K562 (cell line): ENCODE results near the gene ETV7. TPM values are rescaled to one million over a fixed set of nuclear protein-coding genes. Genes with fewer than 3 reads are reported as not detected.

ENCODE experiments used
- ATAC-seq: fragments of 200-7000 bp; cut with Tn5 transposase; 3 replicates; pipeline ENCODE4 v1.9.1; 2020; ENCODE audit warnings: moderate library complexity
- BruUV-seq: library from RNA; stranded (reverse); fragments of 400-500 nt; replicated peaks from 2 replicates; lab custom pipeline; 2021; lab: Mats Ljungman, UMichigan
- CTCF ChIA-PET: fragments of 300-600 bp; formaldehyde crosslinking; extraction: SDS; loops from one replicate; lab custom pipeline; 2021; ENCODE audit warnings: low intra/inter-chr PET ratio; lab: Yijun Ruan, JAX
- POLR2A ChIA-PET: fragments of 300-600, 350-650 bp; sonication (Branson Sonifier 250); formaldehyde crosslinking; extraction: SDS; loops from one replicate; lab custom pipeline; 2021; ENCODE audit warnings: antibody characterized with exemption, inconsistent platforms; lab: Yijun Ruan, JAX
- DNase-seq, 4 experiments: peaks; one replicate each; pipeline versions ENCODE4 v3.0.0 to v3.0.0-alpha.2; 2011 to 2018; ENCODE audit warnings: low spot score in 3 of 4, mixed read lengths in 3 of 4; ENCODE audit errors: extremely low read depth in 1 of 4
- FAIRE-seq: peaks from 2 replicates; lab custom pipeline; 2011; peaks lifted over from hg19 to GRCh38; lab: Jason Lieb, UNC
- H2AFZ ChIP-seq: 2 replicates; pipeline ENCODE4 v1.6.0; 2011; ENCODE audit warnings: low read depth, low read length, control low read depth, inconsistent platforms
- H3K27ac ChIP-seq: fragments of 200-600 bp; 3 replicates; pipeline ENCODE4 v1.8.0; 2011; ENCODE audit warnings: low read depth, mild to moderate bottlenecking, control low read depth, inconsistent platforms, low read length, moderate library complexity, mixed read lengths; ENCODE audit errors: extremely low read depth
- H3K27me3 ChIP-seq, 2 experiments: fragments of 300-600 bp in 1 of 2; 2 replicates in 1 of 2; 3 replicates in 1 of 2; pipeline versions ENCODE4 v1.6.0 to v1.8.0; 2011; ENCODE audit warnings: inconsistent platforms in 2 of 2, low read length in 2 of 2, mild to moderate bottlenecking in 1 of 2, mixed read lengths in 1 of 2, moderate library complexity in 1 of 2; ENCODE audit not compliant: control insufficient read depth in 2 of 2, insufficient read depth in 2 of 2
- H3K36me3 ChIP-seq: fragments of 300-600 bp; 3 replicates; pipeline ENCODE4 v1.8.0; 2011; ENCODE audit warnings: mild to moderate bottlenecking, low read length, inconsistent platforms; ENCODE audit not compliant: control insufficient read depth, insufficient read depth
- H3K4me1 ChIP-seq, 2 experiments: fragments of 200-600 bp in 1 of 2; replicated peaks in 1 of 2; 2 replicates in 1 of 2; 3 replicates in 1 of 2; pipeline versions ENCODE4 v1.5.1 to v1.8.0; 2011; ENCODE audit warnings: inconsistent platforms in 2 of 2, low read length in 2 of 2, mild to moderate bottlenecking in 1 of 2, mixed read lengths in 1 of 2, moderate library complexity in 1 of 2; ENCODE audit not compliant: control insufficient read depth in 2 of 2, insufficient read depth in 2 of 2
- H3K4me2 ChIP-seq: 2 replicates; pipeline ENCODE4 v1.6.1; 2011; ENCODE audit warnings: low read length, control low read depth, inconsistent platforms, mixed read lengths; ENCODE audit not compliant: insufficient read depth
- H3K4me3 ChIP-seq: fragments of 200-600 bp; sonication (generic), shearing (Covaris generic); 2 replicates; pipeline ENCODE4 v1.5.1; 2016; ENCODE audit warnings: control low read depth, inconsistent platforms
- H3K79me2 ChIP-seq: fragments of 200-600 bp; 3 replicates; pipeline ENCODE4 v1.8.0; 2011; ENCODE audit warnings: low read length, inconsistent platforms; ENCODE audit not compliant: control insufficient read depth, insufficient read depth
- H3K9ac ChIP-seq, 2 experiments: 2 replicates each; pipeline versions ENCODE4 v1.6.0 to v1.6.1; 2011; ENCODE audit warnings: low read depth in 2 of 2, low read length in 2 of 2, control low read depth in 1 of 2, inconsistent platforms in 1 of 2, mild to moderate bottlenecking in 1 of 2, mixed read lengths in 1 of 2; ENCODE audit not compliant: insufficient read depth in 1 of 2
- H3K9me1 ChIP-seq: one replicate; pipeline ENCODE4 v1.6.0; 2011; ENCODE audit warnings: inconsistent platforms, mild to moderate bottlenecking, low read length, moderate library complexity; ENCODE audit not compliant: control insufficient read depth, insufficient read depth
- H3K9me3 ChIP-seq: replicated peaks from 2 replicates; pipeline ENCODE4 v1.5.1; 2011; ENCODE audit warnings: low read depth, low read length, inconsistent platforms; ENCODE audit not compliant: control insufficient read depth, insufficient read depth
- H4K20me1 ChIP-seq: replicated peaks from 2 replicates; pipeline ENCODE4 v1.6.1; 2011; ENCODE audit warnings: low read length, inconsistent platforms, mixed read lengths; ENCODE audit not compliant: control insufficient read depth, insufficient read depth
- BCOR ChIP-seq: fragments of 450-650 bp; IDR thresholded peaks from 2 replicates; pipeline ENCODE4 v1.6.1; 2016
- ETS1 ChIP-seq: conservative IDR thresholded peaks from 2 replicates; pipeline ENCODE4 v1.6.1; 2011; ENCODE audit warnings: low read depth, mild to moderate bottlenecking, low read length; ENCODE audit not compliant: control insufficient read depth
- MCM2 ChIP-seq: fragments of 450-650 bp; IDR thresholded peaks from 2 replicates; pipeline ENCODE4 v1.6.1; 2017; ENCODE audit warnings: low read depth, mild to moderate bottlenecking
- MTA2 ChIP-seq: fragments of 450-650 bp; IDR thresholded peaks from 2 replicates; pipeline ENCODE4 v1.6.1; 2016; ENCODE audit warnings: low read depth
- NEUROD1 ChIP-seq: fragments of 150-350 bp; IDR thresholded peaks from 2 replicates; pipeline ENCODE4 v1.6.1; 2014; ENCODE audit warnings: borderline replicate concordance, low read length, low read depth; ENCODE audit not compliant: partially characterized antibody
- NR2C1 ChIP-seq, 2 experiments: fragments of 450-650 bp; IDR thresholded peaks; 2 replicates each; pipeline ENCODE4 v1.6.1; 2017; ENCODE audit warnings: mild to moderate bottlenecking in 2 of 2, antibody characterized with exemption in 1 of 2, inconsistent platforms in 1 of 2, missing compliant biosample characterization in 1 of 2, missing genetic modification characterization in 1 of 2
- NR2F6 ChIP-seq: fragments of 450-650 bp; formaldehyde crosslinking; IDR thresholded peaks from 2 replicates; pipeline ENCODE4 v1.4.0; 2020; ENCODE audit warnings: mild to moderate bottlenecking
- SAFB ChIP-seq: fragments of 200-400 bp; formaldehyde crosslinking; IDR thresholded peaks from 2 replicates; pipeline ENCODE4 v1.6.1; 2017; ENCODE audit warnings: low read depth, low read length, borderline replicate concordance
- SMARCA4 ChIP-seq: fragments of 450-650 bp; IDR thresholded peaks from 2 replicates; pipeline ENCODE4 v1.6.1; 2016
- SMARCA5 ChIP-seq: fragments of 450-650 bp; IDR thresholded peaks from 2 replicates; pipeline ENCODE4 v1.6.1; 2016
- TAF15 ChIP-seq: fragments of 200-400 bp; formaldehyde crosslinking; IDR thresholded peaks from 2 replicates; pipeline ENCODE4 v1.6.1; 2017; ENCODE audit warnings: mild to moderate bottlenecking, low read depth, low read length, moderate library complexity
- ZNF23 ChIP-seq: fragments of 250-450 bp; sonication (Bioruptor Pico); IDR thresholded peaks from 2 replicates; pipeline ENCODE4 v1.4.0; 2020; ENCODE audit warnings: mild to moderate bottlenecking
- WGBS: fragments of 100-300 bp; shearing (Covaris generic); methylation state at CpG from one replicate; pipeline ENCODE4 v1.1.6; 2016; ENCODE audit warnings: low coverage, mixed read lengths; ENCODE audit not compliant: insufficient coverage; ENCODE audit errors: missing lambda C conversion rate; 5-methylcytosine and 5-hydroxymethylcytosine counted together
- in situ Hi-C: fragments of 300-500 bp; cut with MboI; formaldehyde crosslinking; loops from 4 replicates; pipeline ENCODE4 v1.15.0; 2018; ENCODE audit warnings: inconsistent platforms, mixed read lengths
- intact Hi-C: fragments of 100-400 bp; cut with micrococcal nuclease; formaldehyde crosslinking; loops from 2 replicates; pipeline ENCODE4 v1.14.2; 2022
- polyA plus RNA-seq, 8 experiments: library from polyadenylated mRNA; depleted of rRNA in 4 of 8; stranded (reverse) in 5 of 8; unstranded in 3 of 8; fragments of >200 nt; fragmentation: Nextera tagmentation in 2 of 8; fragmentation: Illumina TruSeq in 1 of 8; extraction: Ambion mirVana in 2 of 8; extraction: Trizol in 1 of 8; gene quantifications; 2 replicates each; pipeline versions ENCODE4 v1.2.1 to v1.2.3, GENCODE V29; 2011 to 2014; ENCODE audit warnings: inconsistent platforms in 1 of 8, missing spikeins in 1 of 8
- total RNA-seq, 7 experiments: library from RNA; depleted of rRNA in 6 of 7; stranded (reverse); fragments of >200 nt in 6 of 7; fragmentation: Illumina TruSeq in 2 of 7; extraction: Trizol in 2 of 7; gene quantifications; 2 replicates each; pipeline versions ENCODE4 v1.2.1 to v1.2.3, GENCODE V29; 2011 to 2021; ENCODE audit warnings: low replicate concordance in 1 of 7
- TF ChIP-seq, protein P1 (sequence below): fragments of 250-450 bp; sonication (Bioruptor Pico); IDR thresholded peaks from 2 replicates; pipeline ENCODE4 v1.5.0; 2021
- TF ChIP-seq, protein P2 (sequence below): fragments of 250-450 bp; sonication (Bioruptor Pico); IDR thresholded peaks from 2 replicates; pipeline ENCODE4 v1.8.0; 2021; ENCODE audit warnings: borderline replicate concordance, mild to moderate bottlenecking, moderate library complexity; ENCODE audit not compliant: poor library complexity, severe bottlenecking
- TF ChIP-seq, protein P3 (sequence below): fragments of 250-450 bp; sonication (Bioruptor Pico); IDR thresholded peaks from 2 replicates; pipeline ENCODE4 v1.9.0; 2021; ENCODE audit warnings: mild to moderate bottlenecking

Gene ETV7
- total and polyA plus RNA-seq, 9 of the 15 experiments (the other 6 are each of a cell fraction or from before 2014, with no cell fraction given), result 0.07 to 0.22 (median 0.14) TPM; not detected in 3

GRCh38 chr6:36362551-36363370 lies 24.7 kb downstream of the ETV7 start (continued):
- no peak for TF ChIP-seq TAF15

DNA sequence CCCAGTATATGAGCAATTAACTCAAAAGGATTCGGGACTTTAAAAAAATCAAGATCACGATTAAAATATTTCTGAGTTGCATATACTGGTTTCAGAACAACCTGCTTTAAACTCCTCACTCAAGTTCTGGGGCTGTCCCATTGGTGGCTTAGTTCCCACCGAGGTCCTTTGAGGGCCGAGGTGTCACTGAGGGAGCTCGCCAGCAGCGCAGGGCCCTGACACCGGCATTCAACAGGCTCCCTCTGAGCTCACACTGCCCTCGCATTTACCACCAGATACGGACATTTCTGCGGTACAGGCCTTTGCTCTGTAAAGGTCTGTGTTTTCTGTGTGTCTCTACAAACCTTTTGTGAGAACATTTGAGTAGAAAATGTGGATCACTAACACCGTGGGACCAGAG lies 26.4 kb downstream of the ETV7 start:
- DNase-seq (no peak), FAIRE-seq (no peak), ATAC-seq (0 out of 3 replicates have a peak, but pooled peaks have one; percentile 6)
- no peak overlapping the region for H3K27ac ChIP-seq
- WGBS, result 31% methylated on average over 11 of the region's 11 CpGs
- H3K4me1 ChIP-seq, result peaks cover 9 to 20% of the 10 kb centered on the region in 2 experiments; a peak in 4 of 5 replicates
- H3K36me3 ChIP-seq, result no peaks in the 10 kb centered on the region
- H3K9ac ChIP-seq, result no peak overlapping the region; a peak in 1 of 4 replicates
- H3K27me3 ChIP-seq, result peaks cover 0 to 8% of the 10 kb centered on the region in 2 experiments; a peak in 3 of 5 replicates
- no TSS peak for BruUV-seq
- no peaks in the 10 kb centered on the region for H3K9me1 ChIP-seq
- H3K79me2 ChIP-seq, result no peaks in the 10 kb centered on the region
- no peaks in the 10 kb centered on the region for H4K20me1 ChIP-seq
- intact Hi-C loops (loop anchor here (2.0 to 5.0 kb wide), 2 partner anchors 224 to 238 kb away; no protein-coding TSS in a partner anchor), in situ Hi-C loops (no loop called here)
- ChIA-PET POLR2A (interaction anchor here (0.7 to 1.2 kb wide), 3 partner anchors 14 to 344 kb away, joined by 3 to 4 read pairs (median 4); partner anchors contain the start of gene MAPK13), CTCF (interaction anchor here (0.5 to 5.9 kb wide), 6 partner anchors 17 to 334 kb away, joined by 3 to 45 read pairs (median 4); partner anchors contain the start of gene MAPK14)
- H3K4me3 ChIP-seq, result no peak overlapping the region
- H2AFZ ChIP-seq, result no peak overlapping the region
- H3K9me3 ChIP-seq, result no peaks in the 10 kb centered on the region
- H3K4me2 ChIP-seq, result no peak overlapping the region
- TF ChIP-seq SAFB, result no peak
- TF ChIP-seq, protein P1, sequence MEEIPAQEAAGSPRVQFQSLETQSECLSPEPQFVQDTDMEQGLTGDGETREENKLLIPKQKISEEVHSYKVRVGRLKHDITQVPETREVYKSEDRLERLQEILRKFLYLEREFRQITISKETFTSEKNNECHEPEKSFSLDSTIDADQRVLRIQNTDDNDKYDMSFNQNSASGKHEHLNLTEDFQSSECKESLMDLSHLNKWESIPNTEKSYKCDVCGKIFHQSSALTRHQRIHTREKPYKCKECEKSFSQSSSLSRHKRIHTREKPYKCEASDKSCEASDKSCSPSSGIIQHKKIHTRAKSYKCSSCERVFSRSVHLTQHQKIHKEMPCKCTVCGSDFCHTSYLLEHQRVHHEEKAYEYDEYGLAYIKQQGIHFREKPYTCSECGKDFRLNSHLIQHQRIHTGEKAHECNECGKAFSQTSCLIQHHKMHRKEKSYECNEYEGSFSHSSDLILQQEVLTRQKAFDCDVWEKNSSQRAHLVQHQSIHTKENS (CRISPR knock-in tag), result no peak
- no peak for TF ChIP-seq MTA2
- no peak for TF ChIP-seq MCM2
- no peak for TF ChIP-seq SMARCA5
- TF ChIP-seq NEUROD1, result no peak
- no peak for TF ChIP-seq SMARCA4
- no peak for TF ChIP-seq NR2F6 (CRISPR knock-in tag)
- TF ChIP-seq, protein P2, sequence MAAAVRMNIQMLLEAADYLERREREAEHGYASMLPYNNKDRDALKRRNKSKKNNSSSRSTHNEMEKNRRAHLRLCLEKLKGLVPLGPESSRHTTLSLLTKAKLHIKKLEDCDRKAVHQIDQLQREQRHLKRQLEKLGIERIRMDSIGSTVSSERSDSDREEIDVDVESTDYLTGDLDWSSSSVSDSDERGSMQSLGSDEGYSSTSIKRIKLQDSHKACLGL (CRISPR knock-in tag), result no peak
- TF ChIP-seq, protein P3, sequence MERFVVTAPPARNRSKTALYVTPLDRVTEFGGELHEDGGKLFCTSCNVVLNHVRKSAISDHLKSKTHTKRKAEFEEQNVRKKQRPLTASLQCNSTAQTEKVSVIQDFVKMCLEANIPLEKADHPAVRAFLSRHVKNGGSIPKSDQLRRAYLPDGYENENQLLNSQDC (CRISPR knock-in tag), result no peak
- no peak for TF ChIP-seq ZNF23 (CRISPR knock-in tag)
- no peak for TF ChIP-seq ETS1
- no peak for TF ChIP-seq BCOR
- TF ChIP-seq NR2C1 (IDR thresholded peaks at IDR 0.05), result no peak
- TF ChIP-seq NR2C1 (tag; IDR thresholded peaks at IDR 0.05), result no peak
